LNCAP (cell line): ENCODE results near the gene MED13.

Experiments
- CTCF ChIP-seq: fragments of 450-650 bp; IDR thresholded peaks from 2 replicates; pipeline ENCODE4 v1.5.1; 2017; ENCODE audit warnings: mild to moderate bottlenecking

Gene MED13

GRCh38 chr17:62000186-62000585 is 64.9 kb downstream of the MED13 start:
- TF ChIP-seq CTCF, result no peak

GRCh38 chr17:61997664-61998063 is 67.4 kb downstream of the MED13 start:
- TF ChIP-seq CTCF, result no peak

GRCh38 chr17:61996916-61997605 is 68.0 kb downstream of the MED13 start:
- TF ChIP-seq CTCF, result no peak

- no peak for TF ChIP-seq CTCF
These were observed 75.6 kb downstream of the MED13 start for GRCh38 chr17:61989509-61989908.

- no peak for TF ChIP-seq CTCF
These were observed 78.2 kb downstream of the MED13 start for GRCh38 chr17:61986898-61987297.

GRCh38 chr17:61984821-61985220 is 80.3 kb downstream of the MED13 start:
- TF ChIP-seq CTCF, result no peak

GRCh38 chr17:61981323-61981722 is 83.8 kb downstream of the MED13 start:
- TF ChIP-seq CTCF, result no peak

GRCh38 chr17:61980535-61980934 is 84.5 kb downstream of the MED13 start:
- no peak for TF ChIP-seq CTCF
